WTC11 (cell line): Measurements from ENCODE around the gene HOXB3. TPM values are rescaled to one million over a fixed set of nuclear protein-coding genes. Genes with fewer than 3 reads are reported as not detected.

Experiments
- ATAC-seq: fragments of 200-7000 bp; cut with Tn5 transposase; 2 replicates; pipeline ENCODE4 v1.10.0; 2021; ENCODE audit warnings: mild to moderate bottlenecking, moderate library complexity
- Bru-seq: library from RNA; stranded (reverse); fragments of 400-500 nt; gene quantifications from one replicate; lab custom pipeline; 2021; lab: Mats Ljungman, UMichigan
- CTCF ChIA-PET: fragments of 300-600 bp; sonication (Branson Sonifier 250); formaldehyde crosslinking; loops from one replicate; lab custom pipeline; 2021; ENCODE audit warnings: antibody characterized with exemption; lab: Charles Lee
- POLR2A ChIA-PET: fragments of 350-600 bp; sonication (Branson Sonifier 250); formaldehyde crosslinking; loops from one replicate; lab custom pipeline; 2021; ENCODE audit warnings: antibody characterized with exemption; lab: Charles Lee
- DNase-seq: peaks from one replicate; pipeline ENCODE4 v3.0.0; 2021; ENCODE audit warnings: low spot score
- H3K27ac Mint-ChIP-seq: 2 replicates; pipeline ENCODE4 v1.8.0; 2021; ENCODE audit warnings: mixed read lengths
- H3K27me3 Mint-ChIP-seq: 2 replicates; pipeline ENCODE4 v1.8.0; 2021; ENCODE audit warnings: low read depth, mild to moderate bottlenecking, moderate library complexity, mixed read lengths
- H3K36me3 Mint-ChIP-seq: 2 replicates; pipeline ENCODE4 v1.8.0; 2021; ENCODE audit warnings: mixed read lengths
- H3K4me1 Mint-ChIP-seq: 2 replicates; pipeline ENCODE4 v1.8.0; 2022; ENCODE audit warnings: mixed read lengths
- H3K4me3 Mint-ChIP-seq: 2 replicates; pipeline ENCODE4 v1.8.0; 2021; ENCODE audit warnings: mild to moderate bottlenecking, moderate library complexity, mixed read lengths
- H3K9me3 Mint-ChIP-seq: 2 replicates; pipeline ENCODE4 v1.8.0; 2021; ENCODE audit warnings: mixed read lengths
- ATF1 ChIP-seq: sonication (generic); formaldehyde crosslinking; IDR thresholded peaks from 2 replicates; pipeline ENCODE4 v1.8.1; 2023; ENCODE audit warnings: mild to moderate bottlenecking, moderate library complexity, missing genetic modification reagents
- ESRRA ChIP-seq: sonication (generic); formaldehyde crosslinking; IDR thresholded peaks from 2 replicates; pipeline ENCODE4 v1.8.1; 2022; ENCODE audit warnings: mild to moderate bottlenecking, missing genetic modification reagents, borderline replicate concordance
- KAT7 ChIP-seq: sonication (generic); formaldehyde crosslinking; IDR thresholded peaks from 2 replicates; pipeline ENCODE4 v1.8.1; 2023; ENCODE audit warnings: missing genetic modification reagents, mild to moderate bottlenecking, borderline replicate concordance
- MYBL2 ChIP-seq: sonication (generic); formaldehyde crosslinking; IDR thresholded peaks from 2 replicates; pipeline ENCODE4 v1.8.1; 2023; ENCODE audit warnings: mild to moderate bottlenecking, moderate library complexity, missing genetic modification reagents
- OVOL2 ChIP-seq: fragments of 250-450 bp; sonication (Bioruptor Pico); IDR thresholded peaks from 2 replicates; pipeline ENCODE4 v1.9.0; 2021; ENCODE audit warnings: mild to moderate bottlenecking, borderline replicate concordance
- PRDM15 ChIP-seq: sonication (generic); formaldehyde crosslinking; IDR thresholded peaks from 2 replicates; pipeline ENCODE4 v1.8.0; 2022; ENCODE audit warnings: missing genetic modification reagents
- RELA ChIP-seq: sonication (generic); formaldehyde crosslinking; IDR thresholded peaks from 2 replicates; pipeline ENCODE4 v1.8.1; 2022; ENCODE audit warnings: missing genetic modification reagents, mild to moderate bottlenecking, borderline replicate concordance
- RORB ChIP-seq: fragments of 250-450 bp; sonication (Bioruptor Pico); IDR thresholded peaks from 2 replicates; pipeline ENCODE4 v1.9.0; 2021; ENCODE audit warnings: mild to moderate bottlenecking
- TP53 ChIP-seq: sonication (generic); formaldehyde crosslinking; IDR thresholded peaks from 2 replicates; pipeline ENCODE4 v1.8.1; 2023; ENCODE audit warnings: mild to moderate bottlenecking, missing genetic modification reagents
- ZBTB21 ChIP-seq: sonication (generic); formaldehyde crosslinking; IDR thresholded peaks from 2 replicates; pipeline ENCODE4 v1.8.1; 2023; ENCODE audit warnings: mild to moderate bottlenecking, missing genetic modification reagents, borderline replicate concordance
- ZNF396 ChIP-seq: fragments of 250-450 bp; sonication (Bioruptor Pico); IDR thresholded peaks from 2 replicates; pipeline ENCODE4 v1.8.0; 2021; ENCODE audit warnings: mild to moderate bottlenecking, moderate library complexity, borderline replicate concordance
- long read RNA-seq, 3 experiments: library from RNA in 1 of 3; library from capped mRNA in 1 of 3; library from polyadenylated mRNA in 1 of 3; unstranded in 2 of 3; stranded (forward) in 1 of 3; transcript quantifications; one replicate each; pipeline ENCODE4 v2.0.0, GENCODE V29; 2021
- total RNA-seq: library from RNA; stranded (reverse); gene quantifications from 3 replicates; pipeline ENCODE4 v1.2.3, GENCODE V29; 2021
- TF ChIP-seq, protein P1 (sequence below): sonication (generic); formaldehyde crosslinking; IDR thresholded peaks from 2 replicates; pipeline ENCODE4 v1.8.1; 2022; ENCODE audit warnings: mild to moderate bottlenecking, moderate library complexity, missing genetic modification reagents
- TF ChIP-seq, protein P2 (sequence below): fragments of 250-450 bp; sonication (Bioruptor Pico); IDR thresholded peaks from 2 replicates; pipeline ENCODE4 v1.9.0; 2021; ENCODE audit warnings: moderate library complexity, mild to moderate bottlenecking, inconsistent platforms, borderline replicate concordance
- TF ChIP-seq, protein P3 (sequence below): sonication (generic); formaldehyde crosslinking; IDR thresholded peaks from 2 replicates; pipeline ENCODE4 v1.8.1; 2023; ENCODE audit warnings: mild to moderate bottlenecking, missing genetic modification reagents, moderate library complexity
- TF ChIP-seq, protein P4 (sequence below): sonication (generic); formaldehyde crosslinking; IDR thresholded peaks from 2 replicates; pipeline ENCODE4 v1.8.0; 2022; ENCODE audit warnings: mild to moderate bottlenecking, missing genetic modification reagents

The HOXB3 gene
- total RNA-seq (0.09 to 0.30 TPM (median 0.11 TPM) in 3 replicates), Bru-seq, nascent RNA (percentile 1 among the genes with signal in this experiment)
- long read RNA-seq, experiment 1 = 0 reads
- long read RNA-seq, experiment 2 = 0 reads
- long read RNA-seq, experiment 3 = 0 reads

- peaks cover 50% of the 10 kb centered on the region for H3K4me1 Mint-ChIP-seq
- POLR2A ChIA-PET = no interaction called here
- no peak for DNase-seq
These were observed at the start of gene HOXB3 for GRCh38 chr17:48589831-48590606. Gene HOXB3 (minus strand): TSS chr17:48590241. CDS start chr17:48552474, 37,767 bp downstream.

DNA sequence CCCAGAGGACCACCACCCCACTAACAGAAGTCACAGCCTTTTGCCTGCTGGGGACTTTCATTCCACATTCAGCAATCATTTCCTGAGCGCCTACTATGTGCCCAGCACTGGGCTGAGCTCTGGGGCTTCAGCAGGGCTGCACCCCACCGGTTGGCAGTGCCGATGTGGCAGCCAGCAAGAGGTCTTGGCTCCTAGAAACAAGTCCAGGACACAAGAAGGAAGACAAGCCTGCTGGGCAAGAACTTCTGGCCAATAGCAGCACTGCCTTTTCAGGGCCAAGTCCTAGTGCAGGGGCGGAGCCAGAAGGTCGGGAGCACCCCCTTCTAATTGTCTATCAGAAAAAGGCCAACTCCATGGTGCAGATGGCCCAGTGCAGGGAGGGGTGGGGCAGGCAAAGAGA lies 49.1 kb upstream of the HOXB3 start:
- TF ChIP-seq TP53 (CRISPR knock-in tag) (no peak), RELA (CRISPR knock-in tag) (no peak)
- CTCF ChIA-PET = no interaction called here
- ATAC-seq = 0 out of 2 replicates have a peak, but pooled peaks have one; percentile 3

More at GRCh38 chr17:48589831-48590606, at the start of gene HOXB3:
- no peak within 1 kb of the TSS for H3K27ac Mint-ChIP-seq
- peaks cover 100% of the 10 kb centered on the region; the same call in 1 of the 2 replicates for H3K27me3 Mint-ChIP-seq
- H3K9me3 Mint-ChIP-seq = no peaks in the 10 kb centered on the region
- ATAC-seq = no peak
- TF ChIP-seq, protein P1, sequence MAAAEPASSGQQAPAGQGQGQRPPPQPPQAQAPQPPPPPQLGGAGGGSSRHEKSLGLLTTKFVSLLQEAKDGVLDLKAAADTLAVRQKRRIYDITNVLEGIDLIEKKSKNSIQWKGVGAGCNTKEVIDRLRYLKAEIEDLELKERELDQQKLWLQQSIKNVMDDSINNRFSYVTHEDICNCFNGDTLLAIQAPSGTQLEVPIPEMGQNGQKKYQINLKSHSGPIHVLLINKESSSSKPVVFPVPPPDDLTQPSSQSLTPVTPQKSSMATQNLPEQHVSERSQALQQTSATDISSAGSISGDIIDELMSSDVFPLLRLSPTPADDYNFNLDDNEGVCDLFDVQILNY (CRISPR knock-in tag) = no peak
- TF ChIP-seq KAT7 (CRISPR knock-in tag) (no peak), PRDM15 (no peak), ESRRA (CRISPR knock-in tag) (no peak)
- TF ChIP-seq, protein P2, sequence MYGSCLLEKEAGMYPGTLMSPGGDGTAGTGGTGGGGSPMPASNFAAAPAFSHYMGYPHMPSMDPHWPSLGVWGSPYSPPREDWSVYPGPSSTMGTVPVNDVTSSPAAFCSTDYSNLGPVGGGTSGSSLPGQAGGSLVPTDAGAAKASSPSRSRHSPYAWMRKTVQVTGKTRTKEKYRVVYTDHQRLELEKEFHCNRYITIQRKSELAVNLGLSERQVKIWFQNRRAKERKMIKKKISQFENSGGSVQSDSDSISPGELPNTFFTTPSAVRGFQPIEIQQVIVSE (CRISPR knock-in tag) = peak; percentile 64; the same call in 1 of the 2 replicates
- TF ChIP-seq, all 79 proteins: peak for 1
- Mint-ChIP-seq H3K36me3 (no peaks in the 10 kb centered on the region), H3K4me3 (no peak within 1 kb of the TSS)
- CTCF ChIA-PET = interaction anchor here (0.6 to 3.6 kb wide), 7 partner anchors 11 to 89 kb away, joined by 3 to 21 read pairs (median 4); no protein-coding TSS in a partner anchor

GRCh38 chr17:48637323-48638260 lies 47.6 kb upstream of the HOXB3 start:
- no peak for ATAC-seq
- no peak for DNase-seq
- H3K27ac Mint-ChIP-seq = no peak overlapping the region
- H3K9me3 Mint-ChIP-seq = no peaks in the 10 kb centered on the region
- CTCF ChIA-PET = interaction anchor here (0.8 to 2.4 kb wide), 34 partner anchors 9 to 612 kb away, joined by 3 to 54 read pairs (median 9); partner anchors contain the start of genes ATP5MC1, HOXB3, HOXB5 and HOXB9
- H3K4me3 Mint-ChIP-seq = no peak overlapping the region
- H3K4me1 Mint-ChIP-seq = peaks cover 21% of the 10 kb centered on the region
- H3K27me3 Mint-ChIP-seq = peaks cover 100% of the 10 kb centered on the region; the same call in 1 of the 2 replicates
- POLR2A ChIA-PET = no interaction called here
- no peaks in the 10 kb centered on the region for H3K36me3 Mint-ChIP-seq
- TF ChIP-seq RELA (CRISPR knock-in tag) (no peak), ESRRA (CRISPR knock-in tag) (no peak), ZNF396 (CRISPR knock-in tag) (no peak), PRDM15 (no peak), RORB (no peak), OVOL2 (no peak), MYBL2 (CRISPR knock-in tag) (no peak), ATF1 (CRISPR knock-in tag) (no peak), ZBTB21 (CRISPR knock-in tag) (no peak)
- TF ChIP-seq, protein P3, sequence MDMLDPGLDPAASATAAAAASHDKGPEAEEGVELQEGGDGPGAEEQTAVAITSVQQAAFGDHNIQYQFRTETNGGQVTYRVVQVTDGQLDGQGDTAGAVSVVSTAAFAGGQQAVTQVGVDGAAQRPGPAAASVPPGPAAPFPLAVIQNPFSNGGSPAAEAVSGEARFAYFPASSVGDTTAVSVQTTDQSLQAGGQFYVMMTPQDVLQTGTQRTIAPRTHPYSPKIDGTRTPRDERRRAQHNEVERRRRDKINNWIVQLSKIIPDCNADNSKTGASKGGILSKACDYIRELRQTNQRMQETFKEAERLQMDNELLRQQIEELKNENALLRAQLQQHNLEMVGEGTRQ (CRISPR knock-in tag) = no peak
- TF ChIP-seq, protein P4, sequence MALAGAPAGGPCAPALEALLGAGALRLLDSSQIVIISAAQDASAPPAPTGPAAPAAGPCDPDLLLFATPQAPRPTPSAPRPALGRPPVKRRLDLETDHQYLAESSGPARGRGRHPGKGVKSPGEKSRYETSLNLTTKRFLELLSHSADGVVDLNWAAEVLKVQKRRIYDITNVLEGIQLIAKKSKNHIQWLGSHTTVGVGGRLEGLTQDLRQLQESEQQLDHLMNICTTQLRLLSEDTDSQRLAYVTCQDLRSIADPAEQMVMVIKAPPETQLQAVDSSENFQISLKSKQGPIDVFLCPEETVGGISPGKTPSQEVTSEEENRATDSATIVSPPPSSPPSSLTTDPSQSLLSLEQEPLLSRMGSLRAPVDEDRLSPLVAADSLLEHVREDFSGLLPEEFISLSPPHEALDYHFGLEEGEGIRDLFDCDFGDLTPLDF = no peak

More for the DNA sequence above, 49.1 kb upstream of the HOXB3 start:
- Mint-ChIP-seq H3K36me3 (no peaks in the 10 kb centered on the region), H3K4me1 (peaks cover 22% of the 10 kb centered on the region), H3K4me3 (no peak overlapping the region), H3K9me3 (no peaks in the 10 kb centered on the region), H3K27ac (no peak overlapping the region), H3K27me3 (peaks cover 100% of the 10 kb centered on the region; the same call in 1 of the 2 replicates)
- POLR2A ChIA-PET = no interaction called here
- no peak for DNase-seq
